ENCODE measurements around the gene HYAL3.

DNA sequence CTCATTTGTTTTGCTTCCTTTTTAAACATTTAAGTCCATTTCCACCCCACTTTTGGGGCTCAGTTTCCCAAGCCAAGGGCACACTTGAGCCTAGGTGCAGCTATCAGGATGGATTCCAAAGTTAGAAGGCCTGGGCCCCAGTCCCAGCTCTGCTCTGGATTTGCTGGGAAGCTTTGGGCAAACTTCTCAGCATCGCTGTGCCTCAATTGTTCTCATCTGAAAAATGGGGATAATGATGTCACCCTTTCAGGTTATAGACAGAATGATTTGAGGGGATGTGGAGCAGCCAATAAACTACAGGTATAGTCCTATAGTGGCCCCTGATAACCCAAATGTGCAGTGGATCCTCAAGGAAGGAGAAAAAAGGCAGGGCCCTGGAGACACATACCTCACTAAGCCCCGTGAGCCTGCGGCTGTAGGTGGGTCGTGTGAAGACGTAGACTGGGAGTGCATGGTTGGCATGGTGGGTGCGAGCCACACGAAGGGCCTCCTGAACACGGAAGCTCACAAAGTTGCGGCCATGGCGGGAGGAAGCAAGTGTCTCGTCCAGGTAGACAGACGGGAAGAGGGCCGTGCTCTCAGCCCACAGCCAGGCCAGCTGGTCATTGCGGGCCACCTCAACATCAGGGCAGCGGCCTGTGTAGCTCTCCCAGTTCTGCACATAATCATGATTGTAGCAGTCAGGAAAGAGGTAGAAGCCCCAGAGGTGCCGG lies 20.1 kb upstream of the HYAL3 start:
- TF ChIP-seq, protein P1, sequence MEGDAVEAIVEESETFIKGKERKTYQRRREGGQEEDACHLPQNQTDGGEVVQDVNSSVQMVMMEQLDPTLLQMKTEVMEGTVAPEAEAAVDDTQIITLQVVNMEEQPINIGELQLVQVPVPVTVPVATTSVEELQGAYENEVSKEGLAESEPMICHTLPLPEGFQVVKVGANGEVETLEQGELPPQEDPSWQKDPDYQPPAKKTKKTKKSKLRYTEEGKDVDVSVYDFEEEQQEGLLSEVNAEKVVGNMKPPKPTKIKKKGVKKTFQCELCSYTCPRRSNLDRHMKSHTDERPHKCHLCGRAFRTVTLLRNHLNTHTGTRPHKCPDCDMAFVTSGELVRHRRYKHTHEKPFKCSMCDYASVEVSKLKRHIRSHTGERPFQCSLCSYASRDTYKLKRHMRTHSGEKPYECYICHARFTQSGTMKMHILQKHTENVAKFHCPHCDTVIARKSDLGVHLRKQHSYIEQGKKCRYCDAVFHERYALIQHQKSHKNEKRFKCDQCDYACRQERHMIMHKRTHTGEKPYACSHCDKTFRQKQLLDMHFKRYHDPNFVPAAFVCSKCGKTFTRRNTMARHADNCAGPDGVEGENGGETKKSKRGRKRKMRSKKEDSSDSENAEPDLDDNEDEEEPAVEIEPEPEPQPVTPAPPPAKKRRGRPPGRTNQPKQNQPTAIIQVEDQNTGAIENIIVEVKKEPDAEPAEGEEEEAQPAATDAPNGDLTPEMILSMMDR (IDR thresholded peaks at IDR 0.05): no peak
- no peak for TF ChIP-seq POLR2AphosphoS5 (IDR thresholded peaks at IDR 0.05; ENCODE audit: insufficient read depth in 1 of 2, low read depth in 1 of 2)

Measured in vagina (tissue), 2 donors.